Cardiac fibroblast (primary cell): ENCODE data around the gene ATP11A.
"Not testable (repeated sequence)": the region's sequence is repeated elsewhere in the genome, so short reads cannot be mapped to it uniquely, and the experiment has no call there.

ENCODE experiments used
- DNase-seq, 2 donors: peaks; one replicate each; pipeline versions ENCODE4 v3.0.0 to v3.0.0-alpha.2; 2010; ENCODE audit warnings: low read depth in 2 of 2
- H3K4me3 ChIP-seq, 2 donors: replicated peaks in 1 of 2; 1 replicate in 1 of 2; 2 replicates in 1 of 2; pipeline ENCODE4 v1.5.1; 2011; ENCODE audit warnings: low read depth in 2 of 2, low read length in 2 of 2, mild to moderate bottlenecking in 2 of 2, moderate library complexity in 1 of 2
- TF ChIP-seq, protein P1 (sequence below): IDR thresholded peaks from one replicate; pipeline ENCODE4 v1.5.1; 2011; ENCODE audit warnings: low read depth, mild to moderate bottlenecking, low read length, inconsistent platforms

ATP11A gene

DNA sequence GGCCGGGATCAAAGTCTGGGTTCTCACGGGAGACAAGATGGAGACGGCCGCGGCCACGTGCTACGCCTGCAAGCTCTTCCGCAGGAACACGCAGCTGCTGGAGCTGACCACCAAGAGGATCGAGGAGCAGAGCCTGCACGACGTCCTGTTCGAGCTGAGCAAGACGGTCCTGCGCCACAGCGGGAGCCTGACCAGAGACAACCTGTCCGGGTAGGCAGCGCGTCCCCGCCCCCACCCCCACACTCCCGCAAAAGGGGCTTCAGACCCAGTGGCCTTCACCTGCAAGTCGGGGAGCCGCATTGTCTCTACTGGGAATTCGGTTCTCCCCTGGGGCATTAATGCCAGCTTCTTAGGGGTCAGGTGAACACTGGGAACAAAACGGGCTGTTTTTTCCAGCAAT is 164.5 kb downstream of the ATP11A start:
- TF ChIP-seq, protein P1, sequence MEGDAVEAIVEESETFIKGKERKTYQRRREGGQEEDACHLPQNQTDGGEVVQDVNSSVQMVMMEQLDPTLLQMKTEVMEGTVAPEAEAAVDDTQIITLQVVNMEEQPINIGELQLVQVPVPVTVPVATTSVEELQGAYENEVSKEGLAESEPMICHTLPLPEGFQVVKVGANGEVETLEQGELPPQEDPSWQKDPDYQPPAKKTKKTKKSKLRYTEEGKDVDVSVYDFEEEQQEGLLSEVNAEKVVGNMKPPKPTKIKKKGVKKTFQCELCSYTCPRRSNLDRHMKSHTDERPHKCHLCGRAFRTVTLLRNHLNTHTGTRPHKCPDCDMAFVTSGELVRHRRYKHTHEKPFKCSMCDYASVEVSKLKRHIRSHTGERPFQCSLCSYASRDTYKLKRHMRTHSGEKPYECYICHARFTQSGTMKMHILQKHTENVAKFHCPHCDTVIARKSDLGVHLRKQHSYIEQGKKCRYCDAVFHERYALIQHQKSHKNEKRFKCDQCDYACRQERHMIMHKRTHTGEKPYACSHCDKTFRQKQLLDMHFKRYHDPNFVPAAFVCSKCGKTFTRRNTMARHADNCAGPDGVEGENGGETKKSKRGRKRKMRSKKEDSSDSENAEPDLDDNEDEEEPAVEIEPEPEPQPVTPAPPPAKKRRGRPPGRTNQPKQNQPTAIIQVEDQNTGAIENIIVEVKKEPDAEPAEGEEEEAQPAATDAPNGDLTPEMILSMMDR, result no peak
- DNase-seq, result no peak
- no peak overlapping the region for H3K4me3 ChIP-seq

DNA sequence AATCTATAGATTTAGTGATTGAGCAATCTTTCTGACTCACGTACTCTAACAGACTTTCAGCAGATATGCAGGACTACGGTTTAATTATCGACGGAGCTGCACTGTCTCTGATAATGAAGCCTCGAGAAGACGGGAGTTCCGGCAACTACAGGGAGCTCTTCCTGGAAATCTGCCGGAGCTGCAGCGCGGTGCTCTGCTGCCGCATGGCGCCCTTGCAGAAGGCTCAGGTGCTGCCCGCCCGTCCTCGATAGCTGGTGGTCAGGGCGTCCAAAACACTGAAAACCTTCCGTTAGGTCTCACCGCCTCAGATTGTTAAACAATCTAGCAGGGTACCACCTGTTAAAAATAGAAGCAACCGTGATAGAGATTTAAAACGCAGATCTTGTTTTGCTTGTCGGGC is 166.0 kb downstream of the ATP11A start:
- no peak for DNase-seq
- TF ChIP-seq, protein P1, result no peak
- no peak overlapping the region for H3K4me3 ChIP-seq

DNA sequence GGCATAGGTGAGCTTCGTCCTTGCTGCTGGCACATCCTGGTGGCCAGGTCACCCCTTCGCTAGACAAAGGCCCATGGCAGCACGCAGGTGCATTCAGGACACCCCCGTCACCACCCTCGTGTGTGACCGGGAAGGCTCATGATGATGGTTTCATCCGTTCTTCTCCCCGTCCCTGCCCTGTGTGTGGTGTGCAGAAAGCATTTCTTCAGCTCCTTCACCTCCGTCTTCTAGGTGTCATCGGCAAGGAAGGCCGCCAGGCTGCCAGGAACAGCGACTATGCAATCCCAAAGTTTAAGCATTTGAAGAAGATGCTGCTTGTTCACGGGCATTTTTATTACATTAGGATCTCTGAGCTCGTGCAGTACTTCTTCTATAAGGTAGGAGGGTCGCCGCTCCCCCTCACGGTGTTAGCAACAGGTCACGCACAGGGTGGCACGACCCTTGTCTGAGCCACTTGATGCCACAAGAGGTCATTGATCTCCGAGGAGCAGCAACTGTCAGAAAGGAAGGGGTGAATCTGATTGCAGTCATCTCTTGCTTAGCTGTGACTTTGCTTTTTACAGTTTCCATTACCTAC is 168.2 kb downstream of the ATP11A start:
- H3K4me3 ChIP-seq, result no peak overlapping the region
- DNase-seq, result no peak
- TF ChIP-seq, protein P1, result no peak

DNA sequence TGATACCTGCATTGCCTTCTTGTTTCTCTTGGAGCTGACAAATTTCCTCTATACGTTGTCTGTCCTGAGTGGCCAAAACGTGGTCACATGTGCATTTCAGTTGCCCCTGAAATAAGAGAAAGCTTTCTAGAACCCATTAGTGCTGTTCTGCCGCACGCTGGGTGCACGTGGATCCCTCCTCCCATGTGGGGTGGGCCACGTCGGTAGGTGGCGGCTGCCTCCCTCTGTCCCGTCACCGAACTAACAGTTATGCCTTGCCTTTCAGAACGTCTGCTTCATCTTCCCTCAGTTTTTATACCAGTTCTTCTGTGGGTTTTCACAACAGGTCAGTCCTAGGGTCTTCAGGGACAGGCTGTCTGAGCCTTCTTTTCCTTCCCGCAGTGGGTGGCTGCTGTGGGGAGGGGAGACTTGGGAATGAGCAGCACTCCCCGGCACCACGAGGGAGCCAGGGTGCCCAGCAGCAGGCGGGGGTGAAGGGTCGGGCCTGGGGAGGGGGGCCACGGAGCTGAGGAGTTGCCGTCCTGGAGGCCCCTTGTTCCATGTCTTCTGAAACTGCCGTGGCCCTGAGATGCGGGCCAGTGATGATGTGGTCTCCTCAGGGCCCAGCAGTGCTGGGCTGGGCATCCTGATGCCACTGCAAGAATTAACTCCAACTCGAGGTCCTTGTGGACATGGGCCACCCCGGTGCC is 169.4 kb downstream of the ATP11A start:
- H3K4me3 ChIP-seq, result no peak overlapping the region
- TF ChIP-seq, protein P1, result no peak
- DNase-seq, result no peak

DNA sequence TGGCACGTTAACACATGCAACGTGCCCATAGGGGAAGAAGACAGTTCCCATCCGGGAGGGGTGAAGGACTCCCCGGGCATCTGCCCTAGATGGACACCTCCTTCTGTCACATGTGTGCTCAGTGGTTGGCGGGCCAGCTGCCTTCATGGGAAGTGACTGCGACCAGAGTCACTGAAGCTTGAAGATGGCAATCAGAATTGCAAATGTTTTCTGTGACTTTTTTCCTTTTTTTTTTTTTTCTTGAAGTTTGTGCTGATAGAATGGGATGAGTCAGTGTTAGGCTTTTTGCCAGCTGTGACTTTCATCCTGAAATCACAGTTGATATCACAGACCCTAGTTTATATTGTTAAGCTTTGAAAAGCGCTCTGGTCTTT is 170.0 kb downstream of the ATP11A start:
- H3K4me3 ChIP-seq, result no peak overlapping the region
- TF ChIP-seq, protein P1, result no peak
- DNase-seq, result peak; percentile 47 to 59

DNA sequence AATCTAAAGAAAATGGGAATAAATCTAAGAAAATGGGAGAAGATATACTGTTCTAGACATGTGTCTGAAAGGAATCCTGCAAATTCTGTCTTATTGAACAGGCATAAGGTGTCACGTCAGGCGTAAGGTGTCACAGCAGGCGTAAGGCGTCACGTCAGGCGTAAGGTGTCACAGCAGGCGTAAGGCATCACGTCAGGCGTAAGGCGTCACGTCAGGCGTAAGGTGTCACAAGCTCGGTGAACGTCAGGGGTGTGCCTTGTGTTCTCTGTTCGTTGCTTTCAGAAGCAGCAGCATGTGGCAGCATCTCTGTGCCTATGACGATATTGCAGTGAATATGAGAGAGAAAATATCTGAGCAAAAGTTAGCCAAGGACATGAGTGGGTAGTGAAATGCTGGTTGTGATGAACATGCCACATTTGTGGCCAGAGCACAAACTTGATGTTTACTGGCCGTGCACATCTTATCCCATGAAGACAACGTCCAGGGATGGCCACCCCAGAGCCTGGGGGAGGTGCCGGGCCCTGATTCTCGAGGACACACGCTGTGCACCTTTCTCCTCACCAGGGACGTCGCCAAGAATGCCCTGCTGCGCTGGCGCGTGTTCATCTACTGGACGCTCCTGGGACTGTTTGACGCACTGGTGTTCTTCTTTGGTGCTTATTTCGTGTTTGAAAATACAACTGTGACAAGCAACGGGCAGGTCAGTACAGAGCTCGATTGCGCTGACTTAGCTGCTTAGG is 172.2 kb downstream of the ATP11A start:
- H3K4me3 ChIP-seq, result no peak overlapping the region
- DNase-seq, result no peak
- TF ChIP-seq, protein P1, result no peak

DNA sequence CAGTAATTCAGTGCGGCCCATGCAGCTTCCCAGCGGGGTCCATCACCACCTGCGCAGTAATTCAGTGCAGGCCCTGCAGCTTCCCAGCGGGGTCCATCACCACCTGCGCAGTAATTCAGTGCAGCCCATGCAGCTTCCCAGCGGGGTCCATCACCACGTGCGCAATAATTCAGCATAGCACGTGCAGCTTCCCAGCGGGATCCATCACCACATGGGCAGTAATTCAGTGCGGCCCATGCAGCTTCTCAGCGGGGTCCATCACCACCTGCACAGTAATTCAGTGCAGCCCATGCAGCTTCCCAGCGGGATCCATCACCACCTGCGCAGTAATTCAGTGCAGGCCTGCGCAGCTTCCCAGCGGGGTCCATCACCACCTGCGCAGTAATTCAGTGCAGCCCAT is 173.5 kb downstream of the ATP11A start:
- DNase-seq, H3K4me3 ChIP-seq: not testable (repeated sequence)

DNA sequence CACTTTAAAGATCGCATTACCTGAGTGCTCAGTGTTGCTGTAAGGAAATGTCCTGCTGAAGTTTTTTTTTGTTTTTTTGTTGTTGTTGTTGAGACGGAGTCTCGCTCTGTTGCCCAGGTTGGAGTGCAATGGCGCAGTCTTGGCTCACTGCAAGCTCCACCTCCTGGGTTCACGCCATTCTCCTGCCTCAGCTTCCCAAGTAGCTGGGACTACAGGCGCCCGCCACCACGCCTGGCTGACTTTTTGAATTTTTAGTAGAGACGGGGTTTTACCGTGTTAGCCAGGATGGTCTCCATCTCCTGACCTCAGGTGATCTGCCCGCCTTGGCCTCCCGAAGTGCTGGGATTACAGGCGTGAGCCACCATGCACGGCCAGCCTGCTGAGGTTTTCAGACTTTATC is 175.6 kb downstream of the ATP11A start:
- DNase-seq, result not testable (repeated sequence)

More for the DNA sequence above, 175.6 kb downstream of the ATP11A start:
- not testable (repeated sequence) for H3K4me3 ChIP-seq
